Neuronal stem cell (in vitro differentiated cells): ENCODE data around the gene UBXN1.
A peak's percentile ranks its signal among the peaks of the same experiment; 100 is the strongest.

Experiments used
- DNase-seq: peaks from one replicate; pipeline ENCODE4 v3.0.0-alpha.2; 2013; ENCODE audit warnings: low spot score
- H2AFZ ChIP-seq: one replicate; pipeline ENCODE4 v1.6.1; 2013; ENCODE audit warnings: mild to moderate bottlenecking, low read length, inconsistent platforms
- H2AK5ac ChIP-seq: 2 replicates; pipeline ENCODE4 v1.6.1; 2013; ENCODE audit warnings: low read depth, mild to moderate bottlenecking, inconsistent platforms, low read length, moderate library complexity, mixed read lengths
- H2BK120ac ChIP-seq: 2 replicates; pipeline ENCODE4 v1.6.1; 2013; ENCODE audit warnings: low read depth, mild to moderate bottlenecking, inconsistent platforms, low read length, moderate library complexity, mixed read lengths
- H2BK12ac ChIP-seq: one replicate; pipeline ENCODE4 v1.6.1; 2013; ENCODE audit warnings: low read length, inconsistent platforms
- H2BK15ac ChIP-seq: 2 replicates; pipeline ENCODE4 v1.6.1; 2013; ENCODE audit warnings: mild to moderate bottlenecking, low read length, inconsistent platforms, mixed read lengths
- H2BK5ac ChIP-seq: one replicate; pipeline ENCODE4 v1.6.1; 2013; ENCODE audit warnings: inconsistent platforms, mild to moderate bottlenecking, low read length, moderate library complexity
- H3K14ac ChIP-seq: one replicate; pipeline ENCODE4 v1.6.1; 2013; ENCODE audit warnings: low read length, inconsistent platforms
- H3K18ac ChIP-seq: 2 replicates; pipeline ENCODE4 v1.6.1; 2013; ENCODE audit warnings: low read length, inconsistent platforms
- H3K23ac ChIP-seq: 2 replicates; pipeline ENCODE4 v1.6.1; 2013; ENCODE audit warnings: low read depth, mild to moderate bottlenecking, mixed read lengths, low read length, inconsistent platforms; ENCODE audit not compliant: poor library complexity
- H3K27ac ChIP-seq: replicated peaks from 3 replicates; pipeline ENCODE4 v1.5.1; 2013; ENCODE audit warnings: low read length, inconsistent platforms
- H3K27me3 ChIP-seq, 3 experiments: 2 replicates each; pipeline ENCODE4 v1.6.1; 2013; ENCODE audit warnings: low read length in 3 of 3, mild to moderate bottlenecking in 2 of 3, inconsistent platforms in 1 of 3, low read depth in 1 of 3, mixed read lengths in 1 of 3, moderate library complexity in 1 of 3; ENCODE audit not compliant: control insufficient read depth in 3 of 3, insufficient read depth in 3 of 3
- H3K36me3 ChIP-seq, 2 donors: replicated peaks in 1 of 2; 2 replicates each; pipeline ENCODE4 v1.6.1; 2013; ENCODE audit warnings: low read length in 2 of 2; ENCODE audit not compliant: control insufficient read depth in 2 of 2, insufficient read depth in 2 of 2
- H3K4ac ChIP-seq: 2 replicates; pipeline ENCODE4 v1.6.1; 2013; ENCODE audit warnings: inconsistent platforms, mild to moderate bottlenecking, low read length, moderate library complexity
- H3K4me1 ChIP-seq, 2 donors: 1 replicate in 1 of 2; 2 replicates in 1 of 2; pipeline ENCODE4 v1.6.1; 2013; ENCODE audit warnings: low read length in 2 of 2, low read depth in 1 of 2; ENCODE audit not compliant: control insufficient read depth in 2 of 2, insufficient read depth in 1 of 2
- H3K4me2 ChIP-seq: one replicate; pipeline ENCODE4 v1.6.1; 2013; ENCODE audit warnings: mild to moderate bottlenecking, low read length, inconsistent platforms; ENCODE audit not compliant: insufficient read depth, poor library complexity, severe bottlenecking
- H3K4me3 ChIP-seq, 2 donors: 2 replicates each; pipeline ENCODE4 v1.5.1; 2013; ENCODE audit warnings: low read length in 2 of 2, mild to moderate bottlenecking in 2 of 2, inconsistent platforms in 1 of 2, moderate library complexity in 1 of 2
- H3K79me1 ChIP-seq: one replicate; pipeline ENCODE4 v1.6.1; 2013; ENCODE audit warnings: low read depth, mild to moderate bottlenecking, inconsistent platforms, low read length, moderate library complexity
- H3K9ac ChIP-seq: one replicate; pipeline ENCODE4 v1.6.1; 2013; ENCODE audit warnings: mild to moderate bottlenecking, low read depth, low read length, inconsistent platforms; ENCODE audit not compliant: poor library complexity
- H3K9me3 ChIP-seq, 2 donors: replicated peaks in 1 of 2; 2 replicates each; pipeline versions ENCODE3 to v1.6.1; 2013; ENCODE audit warnings: low read length in 2 of 2, mild to moderate bottlenecking in 2 of 2, inconsistent platforms in 1 of 2, low read depth in 1 of 2, mixed read lengths in 1 of 2, moderate library complexity in 1 of 2; ENCODE audit not compliant: control insufficient read depth in 2 of 2, insufficient read depth in 1 of 2
- H4K8ac ChIP-seq: one replicate; pipeline ENCODE4 v1.6.1; 2013; ENCODE audit warnings: low read depth, mild to moderate bottlenecking, inconsistent platforms, low read length, moderate library complexity
- H4K91ac ChIP-seq: one replicate; pipeline ENCODE4 v1.6.1; 2013; ENCODE audit warnings: low read length, low read depth, mild to moderate bottlenecking, inconsistent platforms; ENCODE audit not compliant: poor library complexity
- WGBS, 2 donors: extraction: QIAGEN DNeasy Blood & Tissue Kit; methylation state at CpG; one replicate each; pipeline ENCODE4 v1.1.7; 2013; ENCODE audit warnings: missing lambda C conversion rate in 2 of 2, mixed read lengths in 1 of 2; ENCODE audit not compliant: insufficient read length in 2 of 2, insufficient replicate concordance in 1 of 2; ENCODE audit errors: extremely low coverage in 2 of 2; 5-methylcytosine and 5-hydroxymethylcytosine counted together

Gene UBXN1

DNA sequence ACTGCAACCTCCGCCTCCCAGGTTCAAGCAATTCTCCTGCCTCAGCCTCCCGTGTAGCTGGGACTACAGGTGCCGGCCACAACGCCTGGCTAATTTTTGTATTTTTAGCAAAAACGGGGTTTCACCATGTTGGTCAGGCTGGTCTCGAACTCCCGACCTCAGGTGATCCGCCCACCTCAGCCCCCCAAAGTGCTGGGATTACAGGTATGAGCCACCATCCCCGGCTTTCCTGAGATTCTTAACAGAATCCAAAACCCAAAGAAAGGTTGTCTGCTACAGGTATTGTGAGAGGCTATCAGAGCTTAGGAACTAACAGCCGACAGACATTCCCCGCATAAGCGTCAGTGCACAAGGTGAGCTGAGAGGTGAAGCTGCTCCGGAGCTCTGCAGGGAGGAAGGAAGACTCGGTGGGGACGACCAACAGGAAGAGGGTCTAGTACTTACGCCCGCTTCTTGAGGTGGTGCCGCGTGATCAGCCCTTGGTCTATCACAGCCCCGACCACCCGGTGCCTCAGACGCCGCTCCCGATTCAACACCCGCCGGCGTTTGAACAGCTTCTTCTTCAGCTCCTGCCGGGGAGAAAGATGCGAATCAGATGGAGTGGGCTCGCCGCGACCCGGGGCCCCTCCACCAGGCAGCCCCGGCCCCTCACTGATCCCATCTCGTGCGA lies 14.3 kb downstream of the UBXN1 start:
- no peak overlapping the region for H3K4ac ChIP-seq
- peak overlapping the region; percentile 1 for H3K14ac ChIP-seq
- DNase-seq: no peak
- H3K4me1 ChIP-seq: peaks cover 4 to 10% of the 10 kb centered on the region in 2 donors
- peak overlapping the region; percentile 66 for H3K9ac ChIP-seq
- WGBS, 2 donors: no CpG with 5 or more reads among the region's 36 CpGs
- H4K8ac ChIP-seq: no peak overlapping the region
- no peak overlapping the region for H2BK15ac ChIP-seq
- H3K27me3 ChIP-seq: no peaks in the 10 kb centered on the region
- peak overlapping the region; percentile 96 for H3K18ac ChIP-seq
- peak overlapping the region; percentile 69 for H3K4me2 ChIP-seq
- H2AK5ac ChIP-seq: no peak overlapping the region
- H3K9me3 ChIP-seq: no peaks in the 10 kb centered on the region
- H3K4me3 ChIP-seq: peak overlapping the region; percentile 93 to 98
- peak overlapping the region; percentile 95 for H2AFZ ChIP-seq
- peaks cover 11% of the 10 kb centered on the region for H3K79me1 ChIP-seq
- peaks cover 16 to 51% of the 10 kb centered on the region in 2 donors for H3K36me3 ChIP-seq
- no peak overlapping the region for H4K91ac ChIP-seq
- no peak overlapping the region for H2BK12ac ChIP-seq
- H3K23ac ChIP-seq: peak overlapping the region; percentile 96
- H2BK120ac ChIP-seq: no peak overlapping the region
- peak overlapping the region; percentile 63 for H2BK5ac ChIP-seq
- peak overlapping the region; percentile 94 for H3K27ac ChIP-seq

DNA sequence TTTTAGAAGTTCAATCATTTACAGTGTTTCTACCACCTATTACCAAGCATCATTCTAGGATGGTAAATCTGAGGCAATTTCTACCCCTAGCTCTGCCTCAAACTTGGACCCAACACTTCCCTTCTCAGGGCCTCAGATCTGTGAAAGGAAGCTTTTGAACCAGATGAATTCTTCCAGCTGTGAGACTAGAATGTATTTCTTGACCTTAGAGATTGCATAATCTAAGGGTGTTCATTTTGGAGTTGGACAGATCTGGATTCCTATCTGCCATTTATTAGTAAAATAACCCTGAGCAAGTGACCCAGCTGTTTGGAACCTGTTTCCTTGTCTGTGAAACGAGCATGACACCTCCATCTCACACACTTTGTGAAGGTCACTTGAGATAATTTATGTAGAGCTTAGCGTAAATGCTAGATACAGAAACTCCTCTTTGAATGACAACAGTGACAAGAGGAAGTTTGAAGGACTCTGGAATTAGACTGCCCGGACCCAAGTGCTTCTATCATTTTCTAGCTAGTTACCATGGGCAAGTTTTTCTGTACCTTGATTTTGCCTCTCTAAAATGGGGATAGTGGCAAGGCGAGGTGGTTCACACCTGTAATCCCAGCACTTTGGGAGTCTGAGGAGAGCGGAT lies 22.0 kb downstream of the UBXN1 start:
- Histone ChIP-seq H2BK120ac (no peak overlapping the region), H2BK5ac (no peak overlapping the region), H2AFZ (peak overlapping the region; percentile 57), H3K9ac (no peak overlapping the region), H3K4ac (no peak overlapping the region), H3K79me1 (peaks cover 4% of the 10 kb centered on the region), H3K18ac (no peak overlapping the region), H2AK5ac (no peak overlapping the region), H3K4me2 (no peak overlapping the region), H2BK12ac (no peak overlapping the region), H3K23ac (no peak overlapping the region), H2BK15ac (no peak overlapping the region), H3K36me3 (peaks cover 0 to 14% of the 10 kb centered on the region in 2 donors), H4K91ac (no peak overlapping the region), H3K4me1 (peaks cover 0 to 2% of the 10 kb centered on the region in 2 donors), H3K27ac (no peak overlapping the region), H4K8ac (no peak overlapping the region), H3K9me3 (no peaks in the 10 kb centered on the region), H3K14ac (no peak overlapping the region), H3K4me3 (no peak overlapping the region), H3K27me3 (no peaks in the 10 kb centered on the region)
- no peak for DNase-seq
- WGBS, 2 donors: no CpG with 5 or more reads among the region's 5 CpGs

DNA sequence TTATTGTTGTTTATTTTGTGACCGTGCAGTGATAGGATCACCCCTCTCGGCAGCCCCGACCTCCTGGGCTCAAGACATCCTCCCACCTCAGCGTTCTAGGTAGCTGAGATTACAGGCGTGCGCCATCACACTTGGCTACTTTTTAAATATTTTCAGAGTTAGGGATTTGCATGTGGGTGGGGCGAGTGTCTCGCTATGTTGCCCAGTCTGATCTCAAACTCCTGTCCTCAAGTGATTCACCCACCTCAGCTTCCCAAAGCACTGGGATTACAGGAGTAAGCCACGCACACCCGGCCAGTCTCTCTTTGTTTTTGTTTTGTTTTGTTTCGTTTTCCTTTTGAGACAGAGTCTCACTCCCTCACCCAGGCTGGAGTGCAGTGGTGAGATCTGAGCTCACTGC lies 24.6 kb downstream of the UBXN1 start:
- Histone ChIP-seq H3K4me3 (no peak overlapping the region), H2BK12ac (no peak overlapping the region), H2AK5ac (no peak overlapping the region), H3K23ac (no peak overlapping the region), H2BK15ac (no peak overlapping the region), H4K91ac (no peak overlapping the region), H3K79me1 (peaks cover 4% of the 10 kb centered on the region), H3K27ac (no peak overlapping the region), H2BK120ac (no peak overlapping the region), H2BK5ac (no peak overlapping the region), H3K18ac (no peak overlapping the region), H3K4me2 (no peak overlapping the region), H3K36me3 (peaks cover 4 to 10% of the 10 kb centered on the region in 2 donors), H3K4me1 (peaks cover 0 to 4% of the 10 kb centered on the region in 2 donors), H2AFZ (no peak overlapping the region), H3K9ac (no peak overlapping the region), H3K9me3 (no peaks in the 10 kb centered on the region), H3K14ac (no peak overlapping the region), H3K27me3 (no peaks in the 10 kb centered on the region), H3K4ac (no peak overlapping the region), H4K8ac (no peak overlapping the region)
- WGBS, 2 donors: 100% methylated on average over 1 of the region's 11 CpGs; no CpG with 5 or more reads in 1 of the 2 donors
- DNase-seq: no peak

DNA sequence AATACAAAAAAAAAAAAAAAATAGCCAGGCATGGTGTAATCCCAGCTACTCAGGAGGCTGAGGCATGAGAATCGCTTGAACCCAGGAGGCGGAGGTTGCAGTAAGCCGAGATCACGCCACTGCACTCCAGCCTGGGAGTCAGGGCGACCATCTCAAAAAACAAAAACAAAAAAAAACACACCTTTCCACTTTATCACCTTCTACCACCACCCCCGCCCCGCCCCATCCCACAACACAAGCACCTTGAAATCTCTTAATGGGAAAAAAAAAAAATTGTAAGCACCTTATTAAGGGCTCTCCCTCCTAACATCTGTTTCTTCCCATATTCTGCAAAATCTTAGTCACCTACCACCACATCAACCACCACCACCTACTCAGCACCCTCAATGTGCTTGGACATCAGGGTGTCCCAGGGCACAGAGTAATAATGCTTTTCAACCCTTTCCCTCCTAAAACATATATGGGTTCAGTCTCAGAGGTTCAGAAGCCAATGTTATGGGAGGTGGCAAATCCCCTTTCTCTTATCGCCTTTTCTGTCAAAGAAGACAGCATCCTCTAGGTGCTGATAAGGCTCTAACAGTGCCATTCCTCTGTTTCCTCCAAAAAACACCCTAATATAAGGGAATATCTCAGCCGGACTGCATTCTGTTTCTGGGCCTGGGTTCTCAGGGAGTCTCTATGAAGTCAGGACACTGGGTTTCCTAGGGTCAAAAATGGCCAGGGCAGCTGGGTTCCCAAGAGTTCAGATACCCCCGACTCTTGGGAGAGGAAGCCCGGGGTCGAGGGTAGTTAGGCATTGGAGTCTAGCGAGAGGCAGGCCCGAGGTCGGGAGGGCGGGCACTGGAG lies 26.5 kb downstream of the UBXN1 start:
- no peak overlapping the region for H2BK120ac ChIP-seq
- no peak overlapping the region for H3K18ac ChIP-seq
- H3K4me2 ChIP-seq: peak overlapping the region; percentile 71
- no peak for DNase-seq
- no peak overlapping the region for H2AK5ac ChIP-seq
- no peak overlapping the region for H3K27ac ChIP-seq
- H3K36me3 ChIP-seq: peaks cover 21 to 30% of the 10 kb centered on the region in 2 donors
- peak overlapping the region; percentile 76 to 97 for H3K4me3 ChIP-seq
- WGBS, 2 donors: no CpG with 5 or more reads among the region's 16 CpGs
- H3K9ac ChIP-seq: peak overlapping the region; percentile 84
- peak overlapping the region; percentile 95 for H2AFZ ChIP-seq
- H3K9me3 ChIP-seq: no peaks in the 10 kb centered on the region
- peaks cover 4% of the 10 kb centered on the region for H3K79me1 ChIP-seq
- no peak overlapping the region for H4K91ac ChIP-seq
- H3K4me1 ChIP-seq: peaks cover 0 to 4% of the 10 kb centered on the region in 2 donors
- no peak overlapping the region for H3K4ac ChIP-seq
- H2BK15ac ChIP-seq: no peak overlapping the region
- no peak overlapping the region for H4K8ac ChIP-seq
- H3K27me3 ChIP-seq: no peaks in the 10 kb centered on the region
- no peak overlapping the region for H2BK5ac ChIP-seq
- no peak overlapping the region for H3K23ac ChIP-seq
- no peak overlapping the region for H3K14ac ChIP-seq
- no peak overlapping the region for H2BK12ac ChIP-seq
